CD4-positive, CD25-positive, alpha-beta regulatory T cell (primary cell): ENCODE results near the gene LRRC74B. TPM values are rescaled to one million over a fixed set of nuclear protein-coding genes. Genes with fewer than 3 reads are reported as not detected.

Source experiments
- ATAC-seq, 2 donors: fragments of 150-1000 bp; cut with Tn5 transposase; one replicate each; pipeline ENCODE4 v1.10.0; 2021; ENCODE audit warnings: low read depth in 2 of 2, moderate number of reproducible peaks in 2 of 2, moderate library complexity in 1 of 2
- DNase-seq, 3 donors: peaks; one replicate each; pipeline versions ENCODE4 v3.0.0 to v3.0.0-alpha.2; 2012 to 2022; ENCODE audit warnings: mixed read lengths in 1 of 3
- H3K27ac ChIP-seq: one replicate; pipeline ENCODE4 v1.7.0; 2013; ENCODE audit warnings: mild to moderate bottlenecking, low read length; ENCODE audit not compliant: insufficient read depth, poor library complexity, severe bottlenecking
- H3K27me3 ChIP-seq: one replicate; pipeline ENCODE4 v1.7.0; 2013; ENCODE audit warnings: low read length; ENCODE audit not compliant: control insufficient read depth, insufficient read depth
- H3K36me3 ChIP-seq: one replicate; pipeline ENCODE4 v1.7.0; 2013; ENCODE audit warnings: mild to moderate bottlenecking, low read length, moderate library complexity; ENCODE audit not compliant: control insufficient read depth, insufficient read depth
- H3K4me1 ChIP-seq: 2 replicates; pipeline ENCODE4 v1.7.0; 2013; ENCODE audit warnings: mild to moderate bottlenecking, low read length; ENCODE audit not compliant: insufficient read depth, control insufficient read depth, poor library complexity, severe bottlenecking
- H3K4me3 ChIP-seq: one replicate; pipeline ENCODE4 v1.7.0; 2013; ENCODE audit warnings: low read depth, mild to moderate bottlenecking, low read length, moderate library complexity
- H3K9me3 ChIP-seq, 2 experiments: 1 replicate in 1 of 2; 2 replicates in 1 of 2; pipeline ENCODE4 v1.7.0; 2013; ENCODE audit warnings: low read length in 2 of 2, mild to moderate bottlenecking in 1 of 2, moderate library complexity in 1 of 2; ENCODE audit not compliant: control insufficient read depth in 2 of 2
- H3K27ac Mint-ChIP-seq, 3 donors: one replicate each; pipeline ENCODE4 v1.8.0; 2020 to 2022; ENCODE audit warnings: mild to moderate bottlenecking in 3 of 3, mixed read lengths in 3 of 3, moderate library complexity in 2 of 3
- H3K27me3 Mint-ChIP-seq: one replicate; pipeline ENCODE4 v1.8.0; 2022; ENCODE audit warnings: mild to moderate bottlenecking, mixed read lengths
- H3K36me3 Mint-ChIP-seq: one replicate; pipeline ENCODE4 v1.8.0; 2020; ENCODE audit warnings: mixed read lengths
- H3K4me1 Mint-ChIP-seq, 4 donors: one replicate each; pipeline ENCODE4 v1.8.0; 2020 to 2022; ENCODE audit warnings: mixed read lengths in 4 of 4, mild to moderate bottlenecking in 1 of 4
- H3K4me3 Mint-ChIP-seq, 4 donors: one replicate each; pipeline ENCODE4 v1.8.0; 2020 to 2022; ENCODE audit warnings: mild to moderate bottlenecking in 4 of 4, mixed read lengths in 4 of 4, moderate library complexity in 3 of 4
- H3K9me3 Mint-ChIP-seq, 7 donors: one replicate each; pipeline ENCODE4 v1.8.0; 2020 to 2022; ENCODE audit warnings: mixed read lengths in 7 of 7, mild to moderate bottlenecking in 3 of 7, moderate library complexity in 2 of 7
- polyA plus RNA-seq, 4 donors: library from polyadenylated mRNA; unstranded; fragments of 300-500 nt; fragmentation: Illumina TruSeq; gene quantifications; one replicate each; pipeline ENCODE4 v1.2.3, GENCODE V29; 2021
- total RNA-seq: library from RNA; stranded (reverse); gene quantifications from one replicate; pipeline ENCODE4 v1.2.3, GENCODE V29; 2022

Gene LRRC74B
- total and polyA plus RNA-seq, 5 donors from 2014 or later = 0.10 TPM; not detected in 4

DNA sequence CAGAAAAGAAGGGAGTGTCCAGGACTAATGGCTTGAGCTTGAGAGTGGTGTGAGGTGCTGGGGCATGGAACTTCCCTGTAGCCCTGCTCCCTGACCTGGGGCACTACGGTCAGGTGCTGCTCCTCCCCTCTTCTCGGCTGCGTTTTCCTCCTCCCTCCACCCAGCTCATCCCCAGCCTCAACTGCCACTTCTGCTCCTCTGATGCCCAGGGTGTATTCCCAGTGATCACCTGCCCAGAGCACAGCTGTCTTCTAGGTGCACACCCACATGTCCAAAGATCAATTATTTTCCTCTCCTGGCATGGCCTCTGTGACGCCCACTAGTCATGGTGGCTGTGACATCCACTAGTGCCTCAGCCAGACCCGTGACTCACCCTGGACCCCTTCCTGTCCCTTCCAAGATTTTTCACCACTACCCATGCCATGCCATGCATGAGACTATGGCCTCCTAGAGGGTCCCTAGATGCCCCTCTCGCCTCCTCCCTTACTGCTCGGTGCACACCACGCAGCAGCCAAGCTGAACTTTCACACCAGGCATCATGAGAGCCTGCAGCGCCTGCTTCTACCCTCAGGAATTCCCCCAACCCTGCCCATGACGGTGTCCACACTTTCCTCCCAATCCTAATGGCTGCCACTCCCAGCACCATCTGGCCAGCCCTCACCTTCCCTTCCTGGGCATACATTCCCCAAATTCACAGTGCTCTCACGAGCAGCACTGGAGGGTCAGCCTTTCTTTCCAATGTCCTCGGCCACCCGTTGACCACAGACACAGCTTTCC is 28.9 kb upstream of the LRRC74B start:
- Mint-ChIP-seq H3K27ac (peak overlapping the region; percentile 62 to 80 (median 80)), H3K9me3 (no peaks in the 10 kb centered on the region), H3K4me3 (no peak overlapping the region), H3K4me1 (peaks cover 0 to 34% (median 10%) of the 10 kb centered on the region in 4 donors), H3K36me3 (no peaks in the 10 kb centered on the region), H3K27me3 (peaks cover 4% of the 10 kb centered on the region)
- Histone ChIP-seq H3K36me3 (no peaks in the 10 kb centered on the region), H3K4me3 (no peak overlapping the region), H3K4me1 (peaks cover 17% of the 10 kb centered on the region), H3K9me3 (no peaks in the 10 kb centered on the region), H3K27me3 (no peaks in the 10 kb centered on the region), H3K27ac (no peak overlapping the region)
- no peak for ATAC-seq
- DNase-seq = no peak

DNA sequence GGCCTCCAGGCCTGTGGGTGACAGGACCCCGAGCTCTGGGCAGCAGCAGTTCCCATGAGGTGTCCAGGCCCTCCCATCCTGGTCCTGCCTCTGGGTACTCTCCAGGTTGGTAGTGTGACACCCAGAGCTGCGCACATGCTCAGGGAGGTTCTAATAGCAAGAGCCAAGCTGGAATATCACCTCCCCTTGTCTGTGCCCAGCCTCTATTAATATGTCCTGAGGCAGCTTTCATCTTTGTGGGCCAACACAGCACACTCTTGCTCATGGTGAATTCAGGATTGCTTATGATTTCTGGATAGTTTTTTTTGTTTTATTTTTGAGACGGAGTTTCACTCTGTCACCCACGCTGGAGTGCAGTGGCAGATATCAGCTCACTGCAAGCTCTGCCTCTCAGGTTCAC is 27.4 kb upstream of the LRRC74B start:
- no peaks in the 10 kb centered on the region for H3K9me3 Mint-ChIP-seq
- peaks cover 4% of the 10 kb centered on the region for H3K27me3 Mint-ChIP-seq
- DNase-seq = no peak
- H3K4me3 Mint-ChIP-seq = no peak overlapping the region
- H3K4me1 ChIP-seq = peaks cover 17% of the 10 kb centered on the region
- H3K27ac ChIP-seq = no peak overlapping the region
- no peak overlapping the region for H3K4me3 ChIP-seq
- no peaks in the 10 kb centered on the region for H3K27me3 ChIP-seq
- H3K36me3 ChIP-seq = no peaks in the 10 kb centered on the region
- H3K4me1 Mint-ChIP-seq = peaks cover 0 to 31% (median 11%) of the 10 kb centered on the region in 4 donors
- no peak overlapping the region for H3K27ac Mint-ChIP-seq
- no peaks in the 10 kb centered on the region for H3K9me3 ChIP-seq
- H3K36me3 Mint-ChIP-seq = no peaks in the 10 kb centered on the region
- ATAC-seq = no peak

DNA sequence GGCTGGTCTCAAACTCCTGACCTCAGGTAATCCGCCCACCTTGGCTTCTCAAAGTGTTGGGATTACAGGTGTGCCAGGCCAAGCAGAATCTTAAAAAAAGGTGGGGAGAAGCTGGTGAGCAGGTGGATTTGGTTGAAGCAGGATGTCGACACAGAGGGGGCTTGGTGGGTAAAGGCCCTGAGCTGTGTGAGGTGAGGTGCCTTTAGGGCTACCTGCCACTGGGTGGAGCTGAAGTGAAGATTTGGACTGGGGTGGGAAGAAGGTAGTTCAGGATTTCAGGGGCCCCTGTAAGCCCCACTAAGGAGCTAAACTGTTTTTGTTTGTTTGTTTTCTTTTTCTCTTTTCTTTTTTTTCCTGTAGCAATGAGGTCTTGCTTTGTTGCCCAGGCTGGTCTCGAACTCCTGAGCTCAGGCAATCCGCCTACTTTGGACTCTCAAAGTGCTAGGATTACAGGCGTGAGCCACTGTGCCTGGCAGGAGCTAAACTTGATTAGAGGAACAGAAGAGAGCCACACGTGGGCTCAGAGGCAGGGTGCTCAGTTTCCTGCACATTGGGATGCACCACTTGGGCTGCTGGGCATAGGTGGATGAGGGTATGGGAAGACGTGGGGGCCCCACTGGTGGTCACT is 24.8 kb upstream of the LRRC74B start:
- Histone ChIP-seq H3K4me1 (peaks cover 9% of the 10 kb centered on the region), H3K27me3 (no peaks in the 10 kb centered on the region), H3K4me3 (no peak overlapping the region), H3K27ac (no peak overlapping the region), H3K9me3 (no peaks in the 10 kb centered on the region), H3K36me3 (no peaks in the 10 kb centered on the region)
- Mint-ChIP-seq H3K27me3 (peaks cover 4% of the 10 kb centered on the region), H3K36me3 (no peaks in the 10 kb centered on the region), H3K4me1 (peaks cover 0 to 18% (median 7%) of the 10 kb centered on the region in 4 donors), H3K9me3 (no peaks in the 10 kb centered on the region), H3K4me3 (no peak overlapping the region), H3K27ac (no peak overlapping the region)
- DNase-seq (peak in 1 of 3 donors; percentile 32), ATAC-seq (peak in 1 of 2 donors; percentile 40)

DNA sequence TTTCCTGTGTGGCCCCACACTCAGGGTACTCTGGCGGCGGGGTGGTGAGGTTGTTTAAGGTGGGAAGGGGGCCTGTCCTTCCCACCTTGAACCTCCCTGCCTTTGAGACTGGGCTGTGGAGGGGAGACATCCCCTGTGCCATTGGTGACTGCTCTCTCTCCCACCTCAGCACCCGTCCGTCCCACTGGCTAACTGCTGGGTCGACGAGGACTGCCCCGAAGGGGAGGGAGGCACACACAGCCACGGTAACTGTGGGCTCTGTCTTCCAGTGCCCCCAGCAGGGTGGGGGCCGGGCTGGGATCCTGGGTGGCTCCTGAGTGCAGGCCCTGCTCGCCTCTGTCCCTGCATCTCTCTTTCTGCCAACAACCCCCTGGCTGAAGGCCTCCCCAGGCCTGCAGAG is 23.2 kb upstream of the LRRC74B start:
- Histone ChIP-seq H3K9me3 (no peaks in the 10 kb centered on the region), H3K36me3 (no peaks in the 10 kb centered on the region), H3K4me3 (no peak overlapping the region), H3K27me3 (no peaks in the 10 kb centered on the region), H3K4me1 (peaks cover 9% of the 10 kb centered on the region), H3K27ac (no peak overlapping the region)
- H3K9me3 Mint-ChIP-seq = no peaks in the 10 kb centered on the region
- H3K27me3 Mint-ChIP-seq = peaks cover 4% of the 10 kb centered on the region
- no peaks in the 10 kb centered on the region for H3K36me3 Mint-ChIP-seq
- H3K4me1 Mint-ChIP-seq = peaks cover 0 to 13% (median 5%) of the 10 kb centered on the region in 4 donors
- ATAC-seq (no peak), DNase-seq (no peak)
- no peak overlapping the region for H3K27ac Mint-ChIP-seq
- H3K4me3 Mint-ChIP-seq = no peak overlapping the region

DNA sequence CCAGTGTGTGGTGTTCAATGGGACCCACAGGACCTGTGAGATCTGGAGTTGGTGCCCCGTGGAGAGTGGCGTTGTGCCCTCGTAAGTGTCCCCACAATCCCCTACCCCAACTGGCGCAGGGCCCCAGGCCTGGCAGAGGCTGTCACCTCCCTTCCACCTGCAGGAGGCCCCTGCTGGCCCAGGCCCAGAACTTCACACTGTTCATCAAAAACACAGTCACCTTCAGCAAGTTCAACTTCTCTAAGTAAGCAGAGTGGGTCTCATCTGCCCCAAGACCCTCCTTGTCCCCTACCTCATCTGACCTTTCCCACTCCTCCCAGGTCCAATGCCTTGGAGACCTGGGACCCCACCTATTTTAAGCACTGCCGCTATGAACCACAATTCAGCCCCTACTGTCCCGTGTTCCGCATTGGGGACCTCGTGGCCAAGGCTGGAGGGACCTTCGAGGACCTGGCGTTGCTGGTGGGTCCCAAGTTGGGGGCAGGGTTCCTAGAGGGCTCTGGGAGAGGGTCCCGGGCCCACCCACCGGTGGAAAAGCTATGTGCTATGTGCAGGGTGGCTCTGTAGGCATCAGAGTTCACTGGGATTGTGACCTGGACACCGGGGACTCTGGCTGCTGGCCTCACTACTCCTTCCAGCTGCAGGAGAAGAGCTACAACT is 22.7 kb upstream of the LRRC74B start:
- DNase-seq (no peak), ATAC-seq (no peak)
- peaks cover 4% of the 10 kb centered on the region for H3K27me3 Mint-ChIP-seq
- no peaks in the 10 kb centered on the region for H3K36me3 Mint-ChIP-seq
- H3K9me3 Mint-ChIP-seq = no peaks in the 10 kb centered on the region
- H3K27me3 ChIP-seq = no peaks in the 10 kb centered on the region
- H3K4me1 Mint-ChIP-seq = peaks cover 0 to 13% (median 5%) of the 10 kb centered on the region in 4 donors
- no peak overlapping the region for H3K4me3 Mint-ChIP-seq
- no peaks in the 10 kb centered on the region for H3K36me3 ChIP-seq
- H3K27ac Mint-ChIP-seq = no peak overlapping the region
- no peak overlapping the region for H3K27ac ChIP-seq
- H3K4me1 ChIP-seq = peaks cover 9% of the 10 kb centered on the region
- H3K9me3 ChIP-seq = no peaks in the 10 kb centered on the region
- no peak overlapping the region for H3K4me3 ChIP-seq

DNA sequence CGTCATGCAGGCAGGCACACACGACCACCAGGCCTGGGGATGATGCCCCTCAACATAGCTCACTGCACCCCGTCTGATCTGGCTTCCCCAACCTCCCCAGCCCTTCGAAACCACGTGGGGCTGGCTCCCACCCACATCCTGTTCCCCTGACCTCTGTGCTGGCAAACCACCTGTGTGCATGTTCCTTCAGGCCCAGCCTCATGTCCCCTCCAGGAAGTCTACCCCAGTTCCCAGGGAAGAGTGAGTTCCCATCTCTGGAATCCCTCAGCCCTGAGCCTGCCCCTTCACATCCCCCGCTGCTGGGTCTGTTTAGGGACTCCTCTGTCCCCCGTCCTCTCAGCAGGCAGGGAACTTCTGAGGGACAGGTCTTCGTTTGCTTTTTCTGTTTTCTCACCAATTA is 20.5 kb upstream of the LRRC74B start:
- Mint-ChIP-seq H3K4me3 (peak overlapping the region in 2 of 4 donors; percentile 66 to 73), H3K36me3 (no peaks in the 10 kb centered on the region), H3K27me3 (peaks cover under 1% of the 10 kb centered on the region), H3K4me1 (peaks cover 0 to 13% (median 5%) of the 10 kb centered on the region in 4 donors), H3K27ac (peak overlapping the region; percentile 38 to 62 (median 52)), H3K9me3 (no peaks in the 10 kb centered on the region)
- peak in 1 of 2 donors; percentile 41 for ATAC-seq
- Histone ChIP-seq H3K27ac (no peak overlapping the region), H3K9me3 (no peaks in the 10 kb centered on the region), H3K4me3 (no peak overlapping the region), H3K4me1 (peaks cover 9% of the 10 kb centered on the region), H3K36me3 (no peaks in the 10 kb centered on the region), H3K27me3 (no peaks in the 10 kb centered on the region)
- peak in 1 of 3 donors; percentile 49 for DNase-seq

DNA sequence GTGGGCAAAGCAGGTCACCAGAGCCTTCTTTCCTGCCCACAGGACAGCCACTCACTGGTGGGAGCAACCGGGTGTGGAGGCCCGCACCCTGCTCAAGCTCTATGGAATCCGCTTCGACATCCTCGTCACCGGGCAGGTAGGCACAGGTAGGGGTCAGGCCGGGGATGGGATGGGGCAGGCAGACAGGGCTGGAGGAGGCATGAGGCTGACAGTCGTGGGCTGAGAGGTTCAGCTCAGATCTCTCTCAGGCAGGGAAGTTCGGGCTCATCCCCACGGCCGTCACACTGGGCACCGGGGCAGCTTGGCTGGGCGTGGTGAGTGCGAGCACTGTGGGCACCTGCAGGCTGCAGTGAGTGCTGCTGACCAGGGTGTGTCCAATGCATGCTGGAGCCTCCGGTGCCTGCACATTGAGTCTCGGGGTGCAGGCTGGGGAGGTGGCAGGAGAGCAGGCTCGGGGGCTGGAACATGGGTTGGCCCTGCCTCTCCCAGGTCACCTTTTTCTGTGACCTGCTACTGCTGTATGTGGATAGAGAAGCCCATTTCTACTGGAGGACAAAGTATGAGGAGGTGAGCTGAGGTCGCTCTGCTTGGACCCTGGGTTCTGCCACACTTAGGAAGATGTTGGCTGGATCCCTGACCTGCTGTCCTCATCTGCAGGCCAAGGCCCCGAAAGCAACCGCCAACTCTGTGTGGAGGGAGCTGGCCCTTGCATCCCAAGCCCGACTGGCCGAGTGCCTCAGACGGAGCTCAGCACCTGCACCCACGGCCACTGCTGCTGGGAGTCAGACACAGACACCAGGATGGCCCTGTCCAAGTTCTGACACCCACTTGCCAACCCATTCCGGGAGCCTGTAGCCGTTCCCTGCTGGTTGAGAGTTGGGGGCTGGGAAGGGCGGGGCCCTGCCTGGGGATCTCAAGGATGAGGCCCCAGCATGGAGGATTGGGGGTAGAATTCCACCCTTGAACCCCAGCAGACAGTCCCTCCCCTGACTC is 19.7 kb upstream of the LRRC74B start:
- H3K4me1 Mint-ChIP-seq = peaks cover 0 to 15% (median 7%) of the 10 kb centered on the region in 4 donors
- no peaks in the 10 kb centered on the region for H3K36me3 Mint-ChIP-seq
- H3K27me3 ChIP-seq = no peaks in the 10 kb centered on the region
- peak overlapping the region in 2 of 3 donors; percentile 38 to 62 for H3K27ac Mint-ChIP-seq
- no peak overlapping the region for H3K27ac ChIP-seq
- no peak for ATAC-seq
- H3K36me3 ChIP-seq = no peaks in the 10 kb centered on the region
- peaks cover 6% of the 10 kb centered on the region for H3K27me3 Mint-ChIP-seq
- no peak for DNase-seq
- no peaks in the 10 kb centered on the region for H3K9me3 ChIP-seq
- H3K4me3 ChIP-seq = no peak overlapping the region
- H3K4me1 ChIP-seq = peaks cover 9% of the 10 kb centered on the region
- peak overlapping the region in 2 of 4 donors; percentile 66 to 73 for H3K4me3 Mint-ChIP-seq
- no peaks in the 10 kb centered on the region for H3K9me3 Mint-ChIP-seq
